ENCODE data around the gene C10orf71.

Gene C10orf71

GRCh38 chr10:49347827-49348226, 48.9 kb downstream of the C10orf71 start:
- DNase-seq (ENCODE audit: low read depth): no peak
- no peak for TF ChIP-seq CTCF (IDR thresholded peaks at IDR 0.05; ENCODE audit: control insufficient read depth, insufficient read depth, low read depth, low read length, missing control alignments)
- H3K4me3 ChIP-seq (ENCODE audit: control insufficient read depth, low read depth, low read length): no peak overlapping the region

- TF ChIP-seq CTCF (IDR thresholded peaks at IDR 0.05; ENCODE audit: control insufficient read depth, insufficient read depth, low read depth, low read length, missing control alignments): no peak
- H3K4me3 ChIP-seq (ENCODE audit: control insufficient read depth, low read depth, low read length): no peak overlapping the region
- no peak for DNase-seq (ENCODE audit: low read depth)
These were observed 49.6 kb downstream of the C10orf71 start for GRCh38 chr10:49348593-49348992.

- DNase-seq (ENCODE audit: low read depth): no peak
- TF ChIP-seq CTCF (IDR thresholded peaks at IDR 0.05; ENCODE audit: control insufficient read depth, insufficient read depth, low read depth, low read length, missing control alignments): no peak
These were observed 50.4 kb downstream of the C10orf71 start for GRCh38 chr10:49349390-49349789.

GRCh38 chr10:49350138-49350537, 51.2 kb downstream of the C10orf71 start:
- TF ChIP-seq CTCF (IDR thresholded peaks at IDR 0.05; ENCODE audit: control insufficient read depth, insufficient read depth, low read depth, low read length, missing control alignments): no peak
- H3K4me3 ChIP-seq (ENCODE audit: control insufficient read depth, low read depth, low read length): no peak overlapping the region
- no peak for DNase-seq (ENCODE audit: low read depth)

More at GRCh38 chr10:49349390-49349789, 50.4 kb downstream of the C10orf71 start:
- H3K4me3 ChIP-seq (ENCODE audit: control insufficient read depth, low read depth, low read length): no peak overlapping the region

- no peak for TF ChIP-seq CTCF (IDR thresholded peaks at IDR 0.05; ENCODE audit: control insufficient read depth, insufficient read depth, low read depth, low read length, missing control alignments)
- no peak for DNase-seq (ENCODE audit: low read depth)
- H3K4me3 ChIP-seq (ENCODE audit: control insufficient read depth, low read depth, low read length): no peak overlapping the region
These were observed 52.0 kb downstream of the C10orf71 start for GRCh38 chr10:49350846-49351532.

- DNase-seq (ENCODE audit: low read depth): no peak
These were observed 52.7 kb downstream of the C10orf71 start for GRCh38 chr10:49351669-49352068.

More at GRCh38 chr10:49351669-49352068, 52.7 kb downstream of the C10orf71 start:
- no peak for TF ChIP-seq CTCF (IDR thresholded peaks at IDR 0.05; ENCODE audit: control insufficient read depth, insufficient read depth, low read depth, low read length, missing control alignments)
- H3K4me3 ChIP-seq (ENCODE audit: control insufficient read depth, low read depth, low read length): no peak overlapping the region

Data from AG09309 (cell line).